GM21529 (cell line): Measurements from ENCODE around the gene GRIN2D.
A peak's percentile ranks its signal among the peaks of the same experiment; 100 is the strongest.

Source experiments
- ATAC-seq: cut with Tn5 transposase; IDR thresholded peaks from one replicate; pipeline ENCODE4 v1.9.1; 2021; ENCODE audit not compliant: unreplicated experiment

GRIN2D gene

DNA sequence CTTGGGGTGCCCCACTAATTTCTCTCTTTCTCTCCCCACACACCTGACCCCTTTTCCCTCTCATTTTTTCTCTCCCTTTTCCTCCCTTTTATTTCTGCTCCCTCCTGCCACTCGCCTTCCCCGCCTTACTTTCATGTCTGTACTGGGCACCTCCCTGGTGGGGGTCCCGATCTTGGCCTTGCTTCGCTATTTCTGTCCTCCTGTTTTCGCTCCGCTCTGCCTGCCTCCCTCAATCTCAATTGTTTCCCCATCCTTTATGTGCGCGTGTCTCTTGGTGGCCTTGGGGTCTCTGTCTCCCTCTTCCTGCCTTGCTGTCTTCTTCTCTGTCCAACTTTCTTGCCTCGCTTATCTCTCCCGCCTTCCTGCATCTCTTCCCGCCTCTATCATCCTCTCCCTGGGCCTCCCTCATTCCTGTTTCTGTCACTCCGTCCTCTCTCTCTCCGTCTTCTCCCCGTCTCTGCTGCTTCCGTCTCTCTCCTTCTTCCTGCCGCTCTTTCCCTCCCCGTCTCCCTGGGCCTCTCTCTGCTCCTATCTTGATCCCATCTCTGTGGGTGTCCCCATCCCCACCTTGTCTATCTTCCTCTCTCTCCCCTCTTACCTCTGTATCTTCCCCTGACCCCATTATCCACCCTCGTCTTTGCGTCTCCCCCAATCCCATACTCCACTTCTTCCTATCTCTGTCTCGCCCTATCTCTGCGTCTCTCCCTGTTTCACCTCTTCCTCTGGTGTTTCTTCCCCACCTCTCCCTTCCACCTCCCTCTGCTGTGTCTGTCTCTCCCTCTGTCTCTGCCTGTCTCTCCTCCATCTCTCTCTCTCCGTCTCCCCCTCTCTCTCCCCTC is 4.0 kb downstream of the GRIN2D start:
- no peak for ATAC-seq

GRCh38 chr19:48398102-48398374 is 4.6 kb downstream of the GRIN2D start:
- ATAC-seq, result no peak

DNA sequence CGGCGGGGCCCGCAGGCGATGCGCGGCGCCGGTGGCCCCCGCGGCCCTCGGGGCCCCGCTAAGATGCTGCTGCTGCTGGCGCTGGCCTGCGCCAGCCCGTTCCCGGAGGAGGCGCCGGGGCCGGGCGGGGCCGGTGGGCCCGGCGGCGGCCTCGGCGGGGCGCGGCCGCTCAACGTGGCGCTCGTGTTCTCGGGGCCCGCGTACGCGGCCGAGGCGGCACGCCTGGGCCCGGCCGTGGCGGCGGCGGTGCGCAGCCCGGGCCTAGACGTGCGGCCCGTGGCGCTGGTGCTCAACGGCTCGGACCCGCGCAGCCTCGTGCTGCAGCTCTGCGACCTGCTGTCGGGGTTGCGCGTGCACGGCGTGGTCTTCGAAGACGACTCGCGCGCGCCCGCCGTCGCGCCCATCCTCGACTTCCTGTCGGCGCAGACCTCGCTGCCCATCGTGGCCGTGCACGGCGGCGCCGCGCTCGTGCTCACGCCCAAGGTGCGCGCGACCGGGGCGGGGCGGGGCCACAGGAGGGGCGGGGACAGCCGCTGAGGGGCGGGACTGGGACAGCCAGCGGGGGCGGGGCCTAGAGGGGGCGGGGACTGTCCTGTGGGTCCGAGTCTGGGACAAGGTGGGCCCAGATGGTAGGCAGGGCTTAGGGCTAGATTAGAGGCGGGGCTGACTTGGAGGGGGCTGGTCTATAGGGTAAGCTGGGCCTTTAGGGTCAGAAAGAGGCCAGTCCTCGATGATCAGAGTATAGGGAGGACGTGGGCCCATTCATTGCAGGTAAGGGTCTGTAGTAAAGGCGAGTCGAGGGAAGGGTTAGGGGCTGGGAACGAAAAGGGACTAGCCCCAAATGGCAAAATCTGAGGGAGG is 5.1 kb downstream of the GRIN2D start:
- ATAC-seq, result peak; percentile 52

GRCh38 chr19:48400018-48400742 is 6.7 kb downstream of the GRIN2D start:
- no peak for ATAC-seq

- no peak for ATAC-seq
These were observed 7.8 kb downstream of the GRIN2D start for GRCh38 chr19:48401287-48401686.

DNA sequence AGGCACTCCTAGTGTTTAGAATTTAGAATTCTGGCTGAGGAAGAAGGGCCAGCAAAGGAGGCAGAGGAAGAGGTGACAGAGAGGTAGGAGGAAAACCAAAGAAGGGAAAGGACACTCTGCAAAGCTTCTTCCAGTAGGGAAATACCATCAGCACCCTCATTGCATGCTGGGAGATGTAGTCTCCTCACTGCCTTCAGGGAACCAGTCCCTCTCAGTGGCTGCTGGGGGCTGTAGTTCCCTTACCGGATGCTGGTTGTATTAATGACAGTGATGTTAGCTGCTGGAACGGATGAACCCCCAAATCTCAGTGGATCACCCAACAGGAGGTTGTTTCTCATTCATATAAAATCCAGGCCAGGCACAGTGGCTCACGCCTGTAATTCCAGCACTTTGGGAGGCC is 10.1 kb downstream of the GRIN2D start:
- ATAC-seq, result peak; percentile 57

- ATAC-seq, result no peak
These were observed 11.7 kb downstream of the GRIN2D start for GRCh38 chr19:48405010-48405659.

DNA sequence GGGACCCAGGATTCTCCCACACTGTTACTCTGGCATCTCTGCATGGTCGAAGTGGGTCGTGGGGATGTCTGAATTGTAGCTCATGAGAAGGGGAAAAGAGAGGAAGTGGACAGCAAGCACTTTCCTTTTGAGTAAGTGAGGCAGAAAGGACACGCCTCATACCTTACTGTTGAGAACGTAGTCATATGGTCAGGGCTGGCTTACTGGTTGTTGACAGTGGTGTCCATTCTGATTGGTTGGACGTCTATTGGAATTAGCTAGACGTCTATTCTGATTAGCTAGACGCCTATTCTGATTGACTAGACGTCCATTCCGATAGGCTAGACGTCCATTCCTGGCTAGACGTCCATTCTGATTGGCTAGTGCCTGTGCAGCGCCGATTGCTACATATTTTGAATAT is 12.4 kb downstream of the GRIN2D start:
- no peak for ATAC-seq

- ATAC-seq, result no peak
These were observed 20.6 kb downstream of the GRIN2D start for GRCh38 chr19:48413879-48414587.

DNA sequence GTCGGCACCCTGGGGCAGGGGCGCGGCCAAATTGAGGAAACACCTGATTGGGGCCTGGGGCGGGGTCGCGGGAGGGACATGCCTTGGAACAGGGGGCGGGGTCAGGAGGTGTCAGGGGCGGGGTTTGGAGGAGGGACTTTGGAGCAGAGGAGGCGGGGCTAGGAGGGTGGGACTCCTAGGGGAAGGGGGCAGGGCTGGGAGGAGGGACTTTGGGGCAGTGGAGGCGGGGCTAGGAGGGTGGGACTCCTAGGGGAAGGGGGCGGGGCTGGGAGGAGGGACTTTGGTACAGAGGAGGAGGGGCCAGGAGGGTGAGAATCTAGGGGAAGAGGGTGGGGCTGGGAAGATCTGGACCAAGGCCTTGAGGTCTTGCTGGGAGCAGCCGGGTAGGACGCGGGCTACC is 21.9 kb downstream of the GRIN2D start:
- ATAC-seq, result no peak

DNA sequence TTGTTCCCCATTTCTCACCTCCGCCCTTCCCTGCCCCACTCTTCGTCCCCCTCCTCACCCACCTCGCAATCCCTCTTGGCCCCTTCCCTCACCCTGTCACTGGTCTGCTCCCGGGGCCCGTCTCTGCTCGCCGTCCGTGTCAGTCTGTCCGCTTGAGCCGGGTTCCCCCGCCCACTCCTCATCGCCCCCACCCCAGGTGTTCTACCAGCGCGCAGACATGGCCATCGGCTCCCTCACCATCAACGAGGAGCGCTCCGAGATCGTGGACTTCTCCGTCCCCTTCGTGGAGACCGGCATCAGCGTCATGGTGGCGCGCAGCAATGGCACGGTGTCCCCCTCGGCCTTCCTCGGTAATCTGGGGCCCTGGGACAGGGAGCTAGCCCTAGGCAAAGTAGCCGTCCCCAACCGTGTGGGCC is 22.3 kb downstream of the GRIN2D start:
- ATAC-seq, result no peak

GRCh38 chr19:48417421-48417820 is 24.0 kb downstream of the GRIN2D start:
- no peak for ATAC-seq

DNA sequence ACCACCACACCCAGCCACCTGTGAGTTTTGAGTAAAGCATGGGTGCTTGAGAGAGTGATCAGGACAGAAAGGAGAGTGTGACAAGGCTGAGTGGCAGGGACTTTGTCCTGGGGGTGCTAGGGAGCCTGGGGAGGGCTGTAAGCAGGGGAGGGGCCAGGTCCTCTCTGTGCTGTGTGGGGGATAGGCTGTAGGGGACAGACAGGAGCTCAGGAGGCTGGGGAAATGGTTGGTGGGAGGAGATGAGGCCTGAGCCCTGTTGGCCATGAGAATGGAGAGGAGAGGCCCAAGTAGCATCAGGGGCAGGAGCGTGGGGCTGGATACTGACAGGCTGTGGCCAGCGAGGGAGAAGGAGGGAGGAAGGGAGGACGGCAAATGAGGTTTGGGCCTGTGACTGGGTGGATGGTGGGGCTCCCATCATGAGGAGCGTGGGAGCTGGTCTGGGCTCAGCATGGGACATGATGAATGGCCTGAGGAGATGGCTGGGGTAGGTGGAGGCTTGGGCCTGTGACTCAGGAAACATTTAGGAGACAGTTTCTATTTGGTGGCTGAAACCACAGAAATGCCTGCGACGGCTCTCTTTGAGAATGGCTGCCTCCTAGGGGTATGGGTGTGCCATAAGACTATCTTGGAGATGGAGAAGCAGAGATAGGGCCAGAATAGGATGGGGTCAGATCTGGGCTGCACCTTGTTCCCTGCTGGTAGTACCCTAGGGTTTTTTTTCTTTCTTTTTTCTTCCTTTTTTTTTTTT is 25.0 kb downstream of the GRIN2D start:
- no peak for ATAC-seq

DNA sequence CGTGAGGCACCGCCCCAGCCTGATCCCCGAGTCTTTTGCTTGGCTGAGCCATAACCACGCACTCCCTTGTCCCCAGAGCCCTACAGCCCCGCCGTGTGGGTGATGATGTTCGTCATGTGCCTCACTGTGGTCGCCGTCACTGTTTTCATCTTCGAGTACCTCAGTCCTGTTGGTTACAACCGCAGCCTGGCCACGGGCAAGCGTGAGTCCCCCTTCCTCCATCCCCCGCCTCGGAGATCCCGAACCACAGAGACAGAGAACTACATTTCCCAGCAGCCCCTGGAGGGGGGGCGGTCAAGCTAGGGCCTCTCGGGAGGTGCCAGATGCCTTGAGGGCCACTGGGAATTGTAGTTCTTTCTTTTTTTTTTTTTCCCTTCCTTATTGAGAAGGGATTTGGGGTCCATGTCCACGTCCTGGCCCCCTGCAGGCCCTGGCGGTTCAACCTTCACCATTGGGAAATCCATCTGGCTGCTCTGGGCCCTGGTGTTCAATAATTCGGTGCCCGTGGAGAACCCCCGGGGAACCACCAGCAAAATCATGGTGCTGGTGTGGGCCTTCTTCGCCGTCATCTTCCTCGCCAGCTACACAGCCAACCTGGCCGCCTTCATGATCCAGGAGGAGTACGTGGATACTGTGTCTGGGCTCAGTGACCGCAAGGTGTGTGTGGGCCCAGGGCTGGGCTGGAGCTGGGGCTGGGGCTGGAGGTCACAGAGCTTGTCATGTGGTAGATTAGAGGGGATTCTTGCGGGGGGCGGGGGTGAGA is 25.9 kb downstream of the GRIN2D start:
- ATAC-seq, result peak; percentile 88

DNA sequence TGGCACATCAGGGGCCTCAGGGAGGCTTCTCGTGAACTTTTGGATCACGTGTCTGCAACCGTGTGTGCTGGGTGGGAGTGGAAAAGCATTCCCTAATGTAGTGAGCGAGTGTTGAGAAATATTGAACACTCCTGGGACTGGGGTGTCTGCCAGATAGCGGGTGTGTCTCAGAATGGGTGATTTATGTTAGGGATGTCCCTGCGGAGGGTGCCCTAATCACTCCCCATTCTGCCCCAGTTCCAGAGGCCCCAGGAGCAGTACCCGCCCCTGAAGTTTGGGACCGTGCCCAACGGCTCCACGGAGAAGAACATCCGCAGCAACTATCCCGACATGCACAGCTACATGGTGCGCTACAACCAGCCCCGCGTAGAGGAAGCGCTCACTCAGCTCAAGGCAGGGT is 28.1 kb downstream of the GRIN2D start:
- no peak for ATAC-seq

GRCh38 chr19:48424694-48425219 is 31.3 kb downstream of the GRIN2D start:
- ATAC-seq, result no peak

- no peak for ATAC-seq
These were observed 35.2 kb downstream of the GRIN2D start for GRCh38 chr19:48428670-48429069.

GRCh38 chr19:48433337-48433736 is 39.9 kb downstream of the GRIN2D start:
- no peak for ATAC-seq

- ATAC-seq, result no peak
These were observed 43.1 kb downstream of the GRIN2D start for GRCh38 chr19:48436586-48436985.
